ENCODE data around the gene PLEKHG4.

Gene PLEKHG4

DNA sequence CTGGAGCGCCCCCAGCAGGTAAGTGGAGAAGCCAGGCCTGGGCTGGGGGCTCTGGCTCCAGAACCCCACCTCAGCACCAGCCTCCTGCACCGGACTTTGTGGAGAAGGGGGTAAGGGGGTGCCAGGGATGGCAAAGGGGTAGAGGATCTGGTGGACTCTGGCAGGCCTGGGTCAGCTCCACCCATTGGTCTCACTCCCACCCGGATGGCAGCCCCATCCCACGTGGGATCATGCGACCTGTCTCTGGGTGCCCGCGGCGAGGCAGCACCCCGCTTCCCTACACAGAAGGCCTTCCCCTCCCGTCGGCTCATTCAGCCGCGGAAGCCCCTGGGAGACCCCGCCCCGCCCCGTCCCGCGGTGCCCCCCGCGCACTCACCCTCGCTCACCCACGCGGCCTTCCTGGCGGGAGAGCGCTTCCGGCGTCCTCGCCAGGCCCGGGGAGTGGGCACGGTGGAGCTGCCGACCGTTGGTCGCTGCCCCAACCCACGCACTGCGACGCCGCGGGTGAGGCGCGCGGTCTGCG is 498 bp upstream of the PLEKHG4 start:
- ATAC-seq (replicated peaks; ENCODE audit: extremely low read depth, poor library complexity, severe bottlenecking) (peak; percentile 73), DNase-seq (ENCODE audit: low spot score in 2 of 2) (peak; percentile 16 to 27)
- peak overlapping the region; percentile 29 for H3K27ac Mint-ChIP-seq (ENCODE audit: low read depth)
- peak overlapping the region; percentile 81 for H3K4me3 Mint-ChIP-seq
- peaks cover 11% of the 10 kb centered on the region for H3K36me3 Mint-ChIP-seq (ENCODE audit: insufficient read depth)
- H3K4me1 Mint-ChIP-seq = peaks cover 4% of the 10 kb centered on the region
- no peaks in the 10 kb centered on the region for H3K9me3 Mint-ChIP-seq
- H3K27me3 Mint-ChIP-seq = no peaks in the 10 kb centered on the region

GRCh38 chr16:67280090-67281015 is 1.0 kb downstream of the PLEKHG4 start:
- ATAC-seq (replicated peaks; ENCODE audit: extremely low read depth, poor library complexity, severe bottlenecking) = no peak
- no peaks in the 10 kb centered on the region for H3K27me3 Mint-ChIP-seq
- no peak overlapping the region for H3K4me3 Mint-ChIP-seq
- peaks cover 10% of the 10 kb centered on the region for H3K36me3 Mint-ChIP-seq (ENCODE audit: insufficient read depth)
- peaks cover 4% of the 10 kb centered on the region for H3K4me1 Mint-ChIP-seq
- H3K27ac Mint-ChIP-seq (ENCODE audit: low read depth) = no peak overlapping the region
- no peaks in the 10 kb centered on the region for H3K9me3 Mint-ChIP-seq
- no peak for DNase-seq (ENCODE audit: low spot score in 2 of 2)

GRCh38 chr16:67281536-67282446 is 2.5 kb downstream of the PLEKHG4 start:
- no peak overlapping the region for H3K27ac Mint-ChIP-seq (ENCODE audit: low read depth)
- H3K27me3 Mint-ChIP-seq = no peaks in the 10 kb centered on the region
- H3K36me3 Mint-ChIP-seq (ENCODE audit: insufficient read depth) = peaks cover 7% of the 10 kb centered on the region
- no peaks in the 10 kb centered on the region for H3K9me3 Mint-ChIP-seq
- peaks cover 4% of the 10 kb centered on the region for H3K4me1 Mint-ChIP-seq
- H3K4me3 Mint-ChIP-seq = no peak overlapping the region
- no peak for DNase-seq (ENCODE audit: low spot score in 2 of 2)
- no peak for ATAC-seq (replicated peaks; ENCODE audit: extremely low read depth, poor library complexity, severe bottlenecking)

DNA sequence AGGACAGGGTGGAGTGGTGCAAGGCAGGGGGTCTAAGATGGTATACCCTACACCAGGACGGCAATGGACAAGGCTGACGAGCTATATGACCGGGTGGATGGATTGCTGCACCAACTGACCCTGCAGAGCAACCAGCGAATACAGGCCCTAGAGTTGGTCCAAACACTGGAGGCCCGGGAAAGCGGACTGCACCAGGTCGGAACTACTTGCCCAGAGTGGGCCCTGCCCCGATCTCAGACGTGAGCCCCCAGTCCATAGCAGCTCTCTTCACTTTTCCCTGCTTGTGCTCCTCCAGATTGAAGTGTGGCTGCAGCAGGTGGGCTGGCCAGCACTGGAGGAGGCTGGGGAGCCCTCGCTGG is 3.1 kb downstream of the PLEKHG4 start:
- Mint-ChIP-seq H3K4me1 (peaks cover 4% of the 10 kb centered on the region), H3K4me3 (no peak overlapping the region), H3K9me3 (no peaks in the 10 kb centered on the region), H3K27ac (ENCODE audit: low read depth) (no peak overlapping the region), H3K36me3 (ENCODE audit: insufficient read depth) (peaks cover 6% of the 10 kb centered on the region), H3K27me3 (no peaks in the 10 kb centered on the region)
- no peak for ATAC-seq (replicated peaks; ENCODE audit: extremely low read depth, poor library complexity, severe bottlenecking)
- DNase-seq (ENCODE audit: low spot score in 2 of 2) = no peak

GRCh38 chr16:67283039-67283825 is 3.9 kb downstream of the PLEKHG4 start:
- no peaks in the 10 kb centered on the region for H3K9me3 Mint-ChIP-seq
- peak overlapping the region; percentile 1 for H3K27ac Mint-ChIP-seq (ENCODE audit: low read depth)
- DNase-seq (ENCODE audit: low spot score in 2 of 2) = no peak
- no peak for ATAC-seq (replicated peaks; ENCODE audit: extremely low read depth, poor library complexity, severe bottlenecking)
- H3K4me3 Mint-ChIP-seq = no peak overlapping the region
- H3K4me1 Mint-ChIP-seq = peaks cover 4% of the 10 kb centered on the region
- H3K27me3 Mint-ChIP-seq = no peaks in the 10 kb centered on the region
- H3K36me3 Mint-ChIP-seq (ENCODE audit: insufficient read depth) = peaks cover 4% of the 10 kb centered on the region

- Mint-ChIP-seq H3K36me3 (ENCODE audit: insufficient read depth) (no peaks in the 10 kb centered on the region), H3K27me3 (no peaks in the 10 kb centered on the region), H3K4me3 (no peak overlapping the region), H3K27ac (ENCODE audit: low read depth) (peak overlapping the region; percentile 1), H3K9me3 (no peaks in the 10 kb centered on the region), H3K4me1 (no peaks in the 10 kb centered on the region)
- ATAC-seq (replicated peaks; ENCODE audit: extremely low read depth, poor library complexity, severe bottlenecking) (no peak), DNase-seq (ENCODE audit: low spot score in 2 of 2) (no peak)
These were observed 4.7 kb downstream of the PLEKHG4 start for GRCh38 chr16:67283826-67284555.

GRCh38 chr16:67284699-67285646 is 5.6 kb downstream of the PLEKHG4 start:
- no peaks in the 10 kb centered on the region for H3K36me3 Mint-ChIP-seq (ENCODE audit: insufficient read depth)
- H3K27ac Mint-ChIP-seq (ENCODE audit: low read depth) = no peak overlapping the region
- no peaks in the 10 kb centered on the region for H3K27me3 Mint-ChIP-seq
- H3K4me1 Mint-ChIP-seq = peaks cover 8% of the 10 kb centered on the region
- ATAC-seq (replicated peaks; ENCODE audit: extremely low read depth, poor library complexity, severe bottlenecking) = no peak
- no peak for DNase-seq (ENCODE audit: low spot score in 2 of 2)
- no peak overlapping the region for H3K4me3 Mint-ChIP-seq
- no peaks in the 10 kb centered on the region for H3K9me3 Mint-ChIP-seq

DNA sequence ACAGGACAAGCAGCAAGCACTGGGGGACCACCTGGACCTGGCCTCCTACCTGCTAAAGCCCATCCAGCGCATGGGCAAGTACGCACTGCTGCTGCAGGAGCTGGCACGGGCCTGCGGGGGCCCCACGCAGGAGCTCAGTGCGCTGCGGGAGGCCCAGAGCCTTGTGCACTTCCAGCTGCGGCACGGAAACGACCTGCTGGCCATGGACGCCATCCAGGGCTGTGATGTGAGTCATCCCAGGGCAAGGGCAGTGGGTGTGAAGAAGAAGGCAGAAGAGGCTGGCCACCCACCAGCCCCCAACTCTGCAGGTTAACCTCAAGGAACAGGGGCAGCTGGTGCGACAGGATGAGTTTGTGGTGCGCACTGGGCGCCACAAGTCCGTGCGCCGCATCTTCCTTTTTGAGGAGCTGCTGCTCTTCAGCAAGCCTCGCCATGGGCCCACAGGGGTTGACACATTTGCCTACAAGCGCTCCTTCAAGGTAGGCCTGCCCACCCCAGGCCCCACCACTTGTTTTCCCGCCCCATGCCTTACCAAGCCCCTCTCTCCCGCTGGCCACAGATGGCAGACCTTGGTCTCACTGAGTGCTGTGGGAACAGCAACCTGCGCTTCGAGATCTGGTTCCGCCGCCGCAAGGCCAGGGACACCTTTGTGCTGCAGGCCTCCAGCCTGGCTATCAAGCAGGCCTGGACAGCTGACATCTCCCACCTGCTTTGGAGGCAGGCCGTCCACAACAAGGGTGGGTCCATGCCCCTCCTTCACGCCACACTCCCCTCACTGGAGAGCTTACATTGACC is 7.3 kb downstream of the PLEKHG4 start:
- DNase-seq (ENCODE audit: low spot score in 2 of 2) (no peak), ATAC-seq (replicated peaks; ENCODE audit: extremely low read depth, poor library complexity, severe bottlenecking) (no peak)
- Mint-ChIP-seq H3K27me3 (no peaks in the 10 kb centered on the region), H3K4me3 (no peak overlapping the region), H3K9me3 (no peaks in the 10 kb centered on the region), H3K36me3 (ENCODE audit: insufficient read depth) (no peaks in the 10 kb centered on the region), H3K27ac (ENCODE audit: low read depth) (peak overlapping the region; percentile 33), H3K4me1 (peaks cover 16% of the 10 kb centered on the region)

DNA sequence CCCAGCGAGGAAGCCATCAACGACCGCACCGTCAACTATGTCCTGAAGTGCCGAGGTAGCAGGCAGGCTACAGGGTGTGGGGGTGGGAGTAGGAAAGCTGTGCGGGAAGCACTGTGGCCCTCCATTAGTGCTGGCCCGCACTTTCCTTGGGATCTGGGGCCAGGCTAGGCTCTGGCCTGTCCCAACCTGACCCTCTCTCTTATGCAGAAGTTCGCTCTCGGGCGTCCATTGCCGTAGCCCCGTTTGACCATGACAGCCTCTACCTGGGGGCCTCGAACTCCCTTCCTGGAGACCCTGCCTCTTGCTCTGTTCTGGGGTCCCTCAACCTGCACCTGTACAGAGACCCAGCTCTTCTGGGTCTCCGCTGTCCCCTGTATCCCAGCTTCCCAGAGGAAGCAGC is 8.6 kb downstream of the PLEKHG4 start:
- Mint-ChIP-seq H3K4me3 (no peak overlapping the region), H3K27me3 (no peaks in the 10 kb centered on the region), H3K36me3 (ENCODE audit: insufficient read depth) (no peaks in the 10 kb centered on the region), H3K4me1 (peaks cover 16% of the 10 kb centered on the region), H3K9me3 (no peaks in the 10 kb centered on the region), H3K27ac (ENCODE audit: low read depth) (no peak overlapping the region)
- ATAC-seq (replicated peaks; ENCODE audit: extremely low read depth, poor library complexity, severe bottlenecking) (no peak), DNase-seq (ENCODE audit: low spot score in 2 of 2) (no peak)

GRCh38 chr16:67291461-67291860 is 12.1 kb downstream of the PLEKHG4 start:
- peaks cover 16% of the 10 kb centered on the region for H3K4me1 Mint-ChIP-seq
- no peaks in the 10 kb centered on the region for H3K9me3 Mint-ChIP-seq
- ATAC-seq (replicated peaks; ENCODE audit: extremely low read depth, poor library complexity, severe bottlenecking) = no peak
- H3K27ac Mint-ChIP-seq (ENCODE audit: low read depth) = no peak overlapping the region
- H3K27me3 Mint-ChIP-seq = no peaks in the 10 kb centered on the region
- DNase-seq (ENCODE audit: low spot score in 2 of 2) = no peak
- H3K4me3 Mint-ChIP-seq = no peak overlapping the region
- H3K36me3 Mint-ChIP-seq (ENCODE audit: insufficient read depth) = no peaks in the 10 kb centered on the region

All from central memory CD8-positive, alpha-beta T cell (primary cell).